Keratinocyte (primary cell): Measurements from ENCODE around the gene ANKRD33. TPM values are rescaled to one million over a fixed set of nuclear protein-coding genes. Genes with fewer than 3 reads are reported as not detected.

ENCODE experiments used
- DNase-seq: peaks from one replicate; pipeline ENCODE4 v3.0.0-alpha.2; 2011; ENCODE audit warnings: low read depth, missing footprints, low spot score
- FAIRE-seq: peaks from 2 replicates; lab custom pipeline; 2011; peaks lifted over from hg19 to GRCh38; lab: Jason Lieb, UNC
- H2AFZ ChIP-seq: 2 replicates; pipeline ENCODE4 v1.6.0; 2012; ENCODE audit warnings: low read length, control low read depth, inconsistent platforms; ENCODE audit not compliant: control insufficient read depth
- H3K27ac ChIP-seq: 2 replicates; pipeline ENCODE4 v1.5.1; 2011; ENCODE audit warnings: low read length; ENCODE audit not compliant: control insufficient read depth, insufficient read depth
- H3K27me3 ChIP-seq: 3 replicates; pipeline ENCODE4 v1.6.0; 2011; ENCODE audit warnings: low read length; ENCODE audit not compliant: control insufficient read depth, insufficient read depth; ENCODE audit errors: extremely low read depth
- H3K36me3 ChIP-seq, 2 experiments: 2 replicates in 1 of 2; 3 replicates in 1 of 2; pipeline ENCODE4 v1.5.1; 2011; ENCODE audit warnings: low read length in 2 of 2, mild to moderate bottlenecking in 1 of 2; ENCODE audit not compliant: control insufficient read depth in 2 of 2, insufficient read depth in 2 of 2; ENCODE audit errors: extremely low read depth in 1 of 2
- H3K4me1 ChIP-seq: 3 replicates; pipeline ENCODE4 v1.5.1; 2011; ENCODE audit warnings: low read length; ENCODE audit not compliant: control insufficient read depth, insufficient read depth; ENCODE audit errors: extremely low read depth
- H3K4me2 ChIP-seq: 3 replicates; pipeline ENCODE4 v1.6.0; 2011; ENCODE audit warnings: low read depth, low read length; ENCODE audit not compliant: control insufficient read depth, insufficient read depth; ENCODE audit errors: extremely low read depth
- H3K4me3 ChIP-seq, 3 experiments: fragments of 200-600 bp in 1 of 3; sonication (generic) in 1 of 3; 2 replicates in 2 of 3; 3 replicates in 1 of 3; pipeline ENCODE4 v1.5.1; 2011 to 2016; ENCODE audit warnings: low read length in 3 of 3, mild to moderate bottlenecking in 3 of 3, control low read depth in 2 of 3, inconsistent platforms in 1 of 3, low read depth in 1 of 3, mixed read lengths in 1 of 3, mixed run types in 1 of 3, moderate library complexity in 1 of 3; ENCODE audit not compliant: control insufficient read depth in 2 of 3, insufficient read depth in 2 of 3; ENCODE audit errors: extremely low read depth in 1 of 3
- H3K79me2 ChIP-seq: 2 replicates; pipeline ENCODE4 v1.6.0; 2012; ENCODE audit warnings: low read length; ENCODE audit not compliant: control insufficient read depth, insufficient read depth
- H3K9ac ChIP-seq: 3 replicates; pipeline ENCODE4 v1.6.0; 2011; ENCODE audit warnings: low read length; ENCODE audit not compliant: control insufficient read depth, insufficient read depth; ENCODE audit errors: extremely low read depth
- H3K9me1 ChIP-seq: 3 replicates; pipeline ENCODE4 v1.6.0; 2011; ENCODE audit warnings: low read length; ENCODE audit not compliant: control insufficient read depth, insufficient read depth; ENCODE audit errors: extremely low read depth
- H3K9me3 ChIP-seq: 2 replicates; pipeline ENCODE4 v1.5.1; 2012; ENCODE audit warnings: low read depth, low read length; ENCODE audit not compliant: control insufficient read depth
- H4K20me1 ChIP-seq: 3 replicates; pipeline ENCODE4 v1.6.0; 2011; ENCODE audit warnings: low read length; ENCODE audit not compliant: control insufficient read depth, insufficient read depth; ENCODE audit errors: extremely low read depth
- EZH2 ChIP-seq: IDR thresholded peaks from one replicate; pipeline ENCODE4 v1.6.1; 2012; ENCODE audit warnings: inconsistent platforms, mild to moderate bottlenecking, low read length, moderate library complexity
- dilution Hi-C: fragments of 300-500 bp; cut with MboI; formaldehyde crosslinking; loops from one replicate; pipeline ENCODE4 v1.7.0; 2020; ENCODE audit warnings: low sequenced_read_pairs; ENCODE audit not compliant: extremely low pct_ligation_motif_present
- polyA plus RNA-seq, 5 experiments: library from polyadenylated mRNA; depleted of rRNA in 3 of 5; stranded (reverse) in 3 of 5; stranded (forward) in 1 of 5; unstranded in 1 of 5; fragments of >200 nt; gene quantifications; 1 replicate in 1 of 5; 2 replicates in 3 of 5; 3 replicates in 1 of 5; pipeline versions ENCODE4 v1.2.1 to v1.2.3, GENCODE V29; 2011 to 2012; ENCODE audit warnings: missing spikeins in 2 of 5, low read depth in 1 of 5, low replicate concordance in 1 of 5
- TF ChIP-seq, protein P1 (sequence below), 3 experiments: IDR thresholded peaks in 1 of 3; conservative IDR thresholded peaks in 1 of 3; optimal IDR thresholded peaks in 1 of 3; 2 replicates in 2 of 3; 3 replicates in 1 of 3; pipeline versions ENCODE3 to v1.5.1; 2011; ENCODE audit warnings: low read length in 3 of 3, mild to moderate bottlenecking in 3 of 3, moderate library complexity in 2 of 3, control low read depth in 1 of 3, inconsistent platforms in 1 of 3; ENCODE audit not compliant: insufficient read depth in 2 of 3; ENCODE audit errors: extremely low read depth in 1 of 3

Gene ANKRD33
- polyA plus RNA-seq, 1 donor (not counting 4 experiments of a cell fraction or from before 2014, with no cell fraction given): not detected

DNA sequence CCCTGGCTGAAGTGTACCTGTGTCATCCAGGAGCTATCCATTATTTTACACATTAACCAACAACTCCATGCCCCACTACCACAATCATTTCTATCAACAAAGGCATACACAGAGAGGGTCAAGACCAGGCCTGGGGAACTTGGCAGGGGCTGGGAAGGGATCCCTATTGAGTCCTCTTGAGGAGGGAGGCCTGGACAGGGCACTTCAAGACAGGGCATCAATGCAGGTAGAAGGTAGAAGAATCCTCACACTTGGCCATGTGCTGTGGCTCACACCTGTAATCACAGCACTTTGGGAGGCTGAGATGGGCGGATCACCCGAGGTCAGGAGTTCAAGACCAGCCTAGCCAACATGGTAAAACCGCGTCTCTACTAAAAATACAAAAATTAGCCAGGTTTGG is 13.4 kb upstream of the ANKRD33 start:
- Histone ChIP-seq H3K9me1 (no peaks in the 10 kb centered on the region), H3K79me2 (no peaks in the 10 kb centered on the region), H3K4me1 (no peaks in the 10 kb centered on the region), H4K20me1 (no peaks in the 10 kb centered on the region), H3K9me3 (no peaks in the 10 kb centered on the region), H3K4me2 (no peak overlapping the region), H2AFZ (no peak overlapping the region), H3K9ac (no peak overlapping the region), H3K27me3 (peaks cover 21% of the 10 kb centered on the region), H3K27ac (no peak overlapping the region), H3K4me3 (no peak overlapping the region), H3K36me3 (no peaks in the 10 kb centered on the region)
- FAIRE-seq: no peak
- dilution Hi-C loops: no loop called here
- TF ChIP-seq EZH2: no peak
- TF ChIP-seq, protein P1, sequence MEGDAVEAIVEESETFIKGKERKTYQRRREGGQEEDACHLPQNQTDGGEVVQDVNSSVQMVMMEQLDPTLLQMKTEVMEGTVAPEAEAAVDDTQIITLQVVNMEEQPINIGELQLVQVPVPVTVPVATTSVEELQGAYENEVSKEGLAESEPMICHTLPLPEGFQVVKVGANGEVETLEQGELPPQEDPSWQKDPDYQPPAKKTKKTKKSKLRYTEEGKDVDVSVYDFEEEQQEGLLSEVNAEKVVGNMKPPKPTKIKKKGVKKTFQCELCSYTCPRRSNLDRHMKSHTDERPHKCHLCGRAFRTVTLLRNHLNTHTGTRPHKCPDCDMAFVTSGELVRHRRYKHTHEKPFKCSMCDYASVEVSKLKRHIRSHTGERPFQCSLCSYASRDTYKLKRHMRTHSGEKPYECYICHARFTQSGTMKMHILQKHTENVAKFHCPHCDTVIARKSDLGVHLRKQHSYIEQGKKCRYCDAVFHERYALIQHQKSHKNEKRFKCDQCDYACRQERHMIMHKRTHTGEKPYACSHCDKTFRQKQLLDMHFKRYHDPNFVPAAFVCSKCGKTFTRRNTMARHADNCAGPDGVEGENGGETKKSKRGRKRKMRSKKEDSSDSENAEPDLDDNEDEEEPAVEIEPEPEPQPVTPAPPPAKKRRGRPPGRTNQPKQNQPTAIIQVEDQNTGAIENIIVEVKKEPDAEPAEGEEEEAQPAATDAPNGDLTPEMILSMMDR (optimal IDR thresholded peaks at IDR 0.05 in 1 of 3, IDR thresholded peaks at IDR 0.05 in 1 of 3, conservative IDR thresholded peaks at IDR 0.05 in 1 of 3; ENCODE audit: extremely low read depth in 1 of 3, insufficient read depth in 2 of 3, low read length in 3 of 3): no peak
- no peak for DNase-seq

DNA sequence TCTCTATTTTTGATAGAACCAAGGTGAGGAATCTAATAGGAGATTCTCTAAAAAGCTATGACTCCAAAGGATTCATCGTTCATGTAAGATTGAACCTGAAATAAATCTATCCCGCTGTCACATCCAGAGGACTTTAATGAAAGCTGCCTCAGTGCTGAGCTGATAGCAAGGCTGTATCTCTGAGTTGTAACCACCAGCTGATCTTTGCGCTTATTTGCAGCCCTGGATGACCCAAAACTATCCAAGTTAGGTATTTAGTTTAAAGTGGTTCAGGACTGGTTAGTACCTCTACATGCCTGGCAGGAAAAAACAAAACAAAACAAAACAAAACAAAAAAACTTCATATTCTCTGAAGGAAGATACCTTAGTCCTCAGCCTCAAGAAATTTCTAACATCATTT is 8.8 kb upstream of the ANKRD33 start:
- Histone ChIP-seq H3K9ac (no peak overlapping the region), H3K4me2 (no peak overlapping the region), H3K4me3 (no peak overlapping the region), H3K27ac (no peak overlapping the region), H3K79me2 (no peaks in the 10 kb centered on the region), H3K9me3 (no peaks in the 10 kb centered on the region), H3K4me1 (no peaks in the 10 kb centered on the region), H3K27me3 (no peaks in the 10 kb centered on the region), H3K36me3 (no peaks in the 10 kb centered on the region), H2AFZ (no peak overlapping the region), H4K20me1 (no peaks in the 10 kb centered on the region), H3K9me1 (no peaks in the 10 kb centered on the region)
- dilution Hi-C loops: no loop called here
- TF ChIP-seq, protein P1 (optimal IDR thresholded peaks at IDR 0.05 in 1 of 3, IDR thresholded peaks at IDR 0.05 in 1 of 3, conservative IDR thresholded peaks at IDR 0.05 in 1 of 3; ENCODE audit: extremely low read depth in 1 of 3, insufficient read depth in 2 of 3, low read length in 3 of 3): no peak
- no peak for TF ChIP-seq EZH2
- DNase-seq (no peak), FAIRE-seq (no peak)
